ENCODE measurements around the gene PTPRT. TPM values are rescaled to one million over a fixed set of nuclear protein-coding genes. Genes with fewer than 3 reads are reported as not detected.

PTPRT gene
- total RNA-seq, 1 experiment from 2014 or later: 0.93 TPM

DNA sequence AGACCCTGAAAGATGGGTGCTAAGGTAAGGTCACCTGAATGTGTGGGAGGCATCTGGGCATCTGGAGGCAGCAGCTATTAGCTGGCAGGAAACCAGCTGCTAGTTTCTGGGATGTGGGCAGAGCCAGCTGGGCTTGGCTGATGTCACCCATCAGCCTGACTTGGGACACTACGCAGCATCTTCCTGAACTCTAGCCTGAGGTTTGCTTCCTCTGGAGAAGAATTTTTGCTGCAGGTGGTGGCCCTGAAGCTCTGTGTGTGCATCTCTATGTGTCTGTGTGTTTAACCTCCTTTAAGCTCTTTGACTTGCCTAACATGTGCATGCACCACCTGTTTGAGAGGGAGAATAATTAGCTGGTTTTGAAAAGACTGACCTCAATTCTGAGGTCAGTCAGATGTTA is 1106.4 kb downstream of the PTPRT start:
- Histone ChIP-seq H3K27ac (no peak overlapping the region), H3K36me3 (no peaks in the 10 kb centered on the region), H3K9me3 (replicated peaks) (no peaks in the 10 kb centered on the region), H3K4me3 (no peak overlapping the region), H3K4me1 (peaks cover 20% of the 10 kb centered on the region), H3K27me3 (no peaks in the 10 kb centered on the region)
- DNase-seq: peak; percentile 44 to 66

DNA sequence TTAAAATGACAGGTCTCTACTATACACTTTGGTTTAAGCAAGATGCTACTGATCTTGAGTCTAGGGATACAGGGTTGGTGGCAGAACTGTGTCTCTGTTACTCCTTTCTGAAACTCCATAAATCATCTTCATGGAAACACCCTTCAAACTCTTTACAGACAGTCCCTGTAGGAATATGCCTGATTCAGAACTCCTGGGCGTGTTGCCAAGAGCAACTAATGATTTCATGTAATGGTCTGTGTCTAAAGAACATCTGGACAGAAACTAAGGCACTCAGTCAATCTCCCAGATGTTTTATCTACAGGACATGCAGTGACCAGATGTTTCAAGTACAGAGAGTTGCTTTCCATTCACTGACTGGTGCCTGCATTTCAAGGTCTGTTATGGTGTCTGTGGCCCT is 1107.1 kb downstream of the PTPRT start:
- DNase-seq: peak; percentile 70 to 80
- no peaks in the 10 kb centered on the region for H3K36me3 ChIP-seq
- H3K27ac ChIP-seq: no peak overlapping the region
- peaks cover 20% of the 10 kb centered on the region for H3K4me1 ChIP-seq
- H3K27me3 ChIP-seq: no peaks in the 10 kb centered on the region
- H3K9me3 ChIP-seq (replicated peaks): no peaks in the 10 kb centered on the region
- H3K4me3 ChIP-seq: no peak overlapping the region

DNA sequence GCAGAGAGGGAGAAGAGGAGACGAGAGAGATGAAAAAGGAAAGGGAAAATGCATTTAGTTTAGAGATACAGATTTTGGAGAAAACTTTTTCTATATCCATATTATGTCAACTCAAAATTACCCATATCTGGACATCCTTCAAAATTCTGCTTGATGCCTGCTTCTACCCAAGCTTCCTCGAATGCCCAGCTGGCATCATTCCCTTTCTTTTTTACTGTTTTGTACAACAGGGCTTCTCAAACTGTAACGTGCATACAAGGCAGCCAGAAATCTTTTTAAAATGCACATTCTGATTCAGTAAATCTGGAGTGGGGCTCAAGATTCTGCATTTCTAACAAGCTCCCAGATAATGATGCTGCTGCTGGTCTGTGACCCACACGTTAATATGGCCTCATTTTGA is 1108.8 kb downstream of the PTPRT start:
- Histone ChIP-seq H3K36me3 (no peaks in the 10 kb centered on the region), H3K27me3 (no peaks in the 10 kb centered on the region), H3K27ac (no peak overlapping the region), H3K4me1 (peaks cover 20% of the 10 kb centered on the region), H3K9me3 (replicated peaks) (no peaks in the 10 kb centered on the region), H3K4me3 (no peak overlapping the region)
- no peak for DNase-seq

DNA sequence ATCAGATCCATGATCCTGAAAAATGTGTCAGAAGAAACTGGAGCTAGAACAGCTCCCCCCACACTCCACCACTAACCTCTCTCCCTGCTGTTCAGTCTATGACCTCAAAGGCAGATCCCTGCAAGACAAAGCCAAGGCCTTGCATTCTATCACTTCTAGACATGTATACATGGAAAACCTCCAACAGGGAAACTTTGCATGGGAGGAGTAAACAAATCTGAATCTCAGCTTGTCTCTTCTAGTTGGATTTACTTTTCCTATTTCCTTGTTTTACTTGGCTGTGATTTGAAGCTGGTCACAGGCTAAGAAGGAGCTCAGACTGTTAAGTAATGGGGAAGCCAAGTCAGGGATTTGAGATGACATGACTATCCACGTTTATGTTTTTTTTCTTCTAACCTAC is 1114.8 kb downstream of the PTPRT start:
- H3K36me3 ChIP-seq: no peaks in the 10 kb centered on the region
- no peak overlapping the region for H3K4me3 ChIP-seq
- no peaks in the 10 kb centered on the region for H3K4me1 ChIP-seq
- no peak for DNase-seq
- no peaks in the 10 kb centered on the region for H3K9me3 ChIP-seq (replicated peaks)
- H3K27ac ChIP-seq: no peak overlapping the region
- no peaks in the 10 kb centered on the region for H3K27me3 ChIP-seq

DNA sequence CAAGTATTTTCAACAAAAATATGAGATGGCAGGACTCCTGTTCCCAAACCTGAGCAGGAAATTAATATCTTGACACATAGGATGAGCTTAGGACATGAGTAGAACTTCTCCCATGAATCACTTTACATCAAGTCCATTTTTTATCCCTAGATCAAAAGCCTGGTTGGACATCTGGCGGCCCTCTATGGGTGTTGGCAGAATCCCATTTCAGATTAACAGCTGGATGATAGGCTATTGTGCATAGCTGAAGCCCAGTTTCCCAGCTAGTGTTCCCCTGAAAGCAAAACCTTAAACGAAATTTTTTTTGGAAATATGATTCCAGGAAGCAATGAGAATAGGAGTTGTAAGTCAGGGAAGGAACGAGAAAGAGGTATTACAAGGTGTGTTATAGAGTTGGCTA is 1122.1 kb downstream of the PTPRT start:
- Histone ChIP-seq H3K27me3 (no peaks in the 10 kb centered on the region), H3K4me1 (no peaks in the 10 kb centered on the region), H3K36me3 (no peaks in the 10 kb centered on the region), H3K4me3 (no peak overlapping the region), H3K27ac (no peak overlapping the region), H3K9me3 (replicated peaks) (no peaks in the 10 kb centered on the region)
- DNase-seq: no peak

DNA sequence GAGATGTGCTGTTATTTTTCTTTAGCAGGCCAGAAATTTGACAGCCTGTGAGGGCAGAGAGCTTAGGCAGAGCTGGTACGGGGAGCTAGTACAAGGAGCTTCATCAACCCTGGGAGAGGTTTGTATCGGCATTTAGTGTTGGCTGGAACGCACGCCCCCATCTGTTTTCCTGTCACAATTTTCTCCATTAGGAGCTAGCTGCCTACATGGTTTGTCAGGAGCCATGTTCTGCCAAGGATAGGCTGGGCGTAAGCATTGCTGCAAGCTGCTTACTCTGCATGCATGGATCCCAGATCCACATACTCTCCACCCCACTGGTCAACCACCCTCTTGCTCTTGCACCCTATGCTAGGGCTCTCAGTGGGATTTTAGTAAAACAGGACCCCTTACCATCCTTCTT is 1122.5 kb downstream of the PTPRT start:
- DNase-seq: no peak
- no peak overlapping the region for H3K27ac ChIP-seq
- H3K27me3 ChIP-seq: no peaks in the 10 kb centered on the region
- H3K9me3 ChIP-seq (replicated peaks): no peaks in the 10 kb centered on the region
- H3K4me3 ChIP-seq: no peak overlapping the region
- H3K36me3 ChIP-seq: no peaks in the 10 kb centered on the region
- no peaks in the 10 kb centered on the region for H3K4me1 ChIP-seq

DNA sequence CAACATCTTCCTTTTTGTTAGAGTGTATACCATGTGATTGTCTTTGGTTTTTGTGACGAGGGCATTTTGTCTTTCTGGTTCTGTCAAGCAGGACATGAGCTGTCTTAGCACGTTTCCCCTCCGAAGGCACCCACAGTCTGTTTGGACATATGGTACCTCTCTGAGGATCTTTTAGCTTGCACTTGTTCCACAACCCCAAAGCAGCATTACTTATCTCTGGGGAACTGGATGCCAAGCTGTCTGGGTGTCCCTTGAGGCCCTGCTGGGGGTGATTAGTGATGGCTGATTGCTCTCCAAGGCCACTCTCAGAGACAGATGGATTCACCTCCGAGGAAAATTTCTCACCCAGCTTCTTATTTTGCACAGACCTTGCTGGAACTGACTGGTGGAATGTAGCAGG is 1126.6 kb downstream of the PTPRT start:
- Histone ChIP-seq H3K27ac (no peak overlapping the region), H3K27me3 (no peaks in the 10 kb centered on the region), H3K4me3 (no peak overlapping the region), H3K4me1 (no peaks in the 10 kb centered on the region), H3K9me3 (replicated peaks) (no peaks in the 10 kb centered on the region), H3K36me3 (no peaks in the 10 kb centered on the region)
- no peak for DNase-seq

DNA sequence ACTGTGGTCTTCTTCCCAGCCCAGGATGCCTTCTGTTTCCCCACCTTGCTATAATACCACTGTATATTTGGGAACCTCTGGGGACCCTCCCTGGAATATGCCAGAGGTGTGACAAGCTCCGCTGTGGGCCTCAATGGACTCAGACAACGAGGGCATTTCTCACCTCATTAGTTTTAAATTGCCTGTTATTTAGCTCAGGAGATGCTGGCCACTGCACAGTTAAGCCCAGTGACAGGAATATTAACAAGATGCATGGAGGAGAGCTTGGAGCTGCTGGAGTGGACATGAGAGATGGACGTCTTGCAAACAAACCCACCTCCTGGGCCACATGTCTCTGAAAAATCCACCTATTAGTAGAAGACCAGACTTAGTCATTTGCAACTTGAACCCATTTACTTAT is 1136.4 kb downstream of the PTPRT start:
- Histone ChIP-seq H3K9me3 (replicated peaks) (no peaks in the 10 kb centered on the region), H3K4me1 (no peaks in the 10 kb centered on the region), H3K36me3 (no peaks in the 10 kb centered on the region), H3K4me3 (no peak overlapping the region), H3K27ac (no peak overlapping the region), H3K27me3 (no peaks in the 10 kb centered on the region)
- no peak for DNase-seq

DNA sequence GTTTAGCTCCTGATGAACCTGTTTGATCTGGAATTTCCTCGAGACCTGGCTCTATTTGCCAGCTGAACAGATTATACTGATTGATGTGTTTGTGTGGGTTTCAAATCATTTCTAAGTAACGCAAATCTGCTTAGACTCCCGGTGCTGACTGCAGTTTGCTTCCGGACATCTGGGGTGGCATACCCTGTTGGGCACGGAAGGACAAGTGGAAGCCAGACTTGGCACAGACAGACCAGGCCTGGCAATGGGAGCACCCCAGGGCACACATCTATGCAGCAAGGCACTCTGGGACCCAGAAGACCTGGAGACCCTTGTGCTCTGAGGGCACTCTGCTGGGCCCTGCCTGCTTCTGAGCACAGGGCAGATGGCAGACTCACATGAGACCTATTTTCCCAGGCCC is 1137.8 kb downstream of the PTPRT start:
- Histone ChIP-seq H3K4me1 (no peaks in the 10 kb centered on the region), H3K4me3 (no peak overlapping the region), H3K27ac (no peak overlapping the region), H3K27me3 (no peaks in the 10 kb centered on the region), H3K9me3 (replicated peaks) (no peaks in the 10 kb centered on the region), H3K36me3 (no peaks in the 10 kb centered on the region)
- DNase-seq: no peak

DNA sequence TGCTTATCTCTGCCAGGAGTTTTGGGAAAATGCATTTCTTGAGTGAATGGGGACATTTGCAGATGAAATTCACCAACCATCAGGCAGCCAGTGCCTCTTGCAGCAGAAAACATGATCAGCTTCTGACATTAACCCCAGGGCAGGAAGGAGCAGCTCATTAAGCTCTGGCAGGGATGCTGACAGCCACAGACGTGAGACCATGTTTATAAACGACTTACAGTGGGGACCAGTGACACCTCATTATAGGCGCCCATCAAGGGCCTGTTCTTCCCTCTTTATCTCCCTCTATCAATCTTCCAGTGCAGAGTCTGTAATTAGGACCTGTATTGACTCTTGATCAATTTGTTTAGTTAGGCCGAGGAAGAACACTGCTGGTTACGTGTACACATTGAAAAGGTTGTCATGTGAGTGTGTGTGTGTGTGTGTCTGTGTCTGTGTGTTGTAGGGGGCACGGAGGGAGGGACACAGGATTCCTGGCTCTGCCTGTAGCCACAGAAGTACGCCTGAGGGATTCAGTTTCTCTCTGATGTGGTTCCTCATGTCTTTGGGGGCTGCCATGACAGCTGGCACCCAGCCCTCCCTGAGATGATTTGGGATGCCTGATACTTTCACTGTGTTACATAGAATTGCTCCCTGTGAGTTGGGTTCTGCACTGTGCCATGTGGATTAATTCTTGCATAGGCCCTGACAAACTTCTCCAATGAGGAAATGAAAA is 1143.2 kb downstream of the PTPRT start:
- peak; percentile 56 to 71 for DNase-seq
- H3K4me3 ChIP-seq: no peak overlapping the region
- no peaks in the 10 kb centered on the region for H3K36me3 ChIP-seq
- H3K9me3 ChIP-seq (replicated peaks): no peaks in the 10 kb centered on the region
- no peaks in the 10 kb centered on the region for H3K27me3 ChIP-seq
- H3K4me1 ChIP-seq: no peaks in the 10 kb centered on the region
- H3K27ac ChIP-seq: no peak overlapping the region

DNA sequence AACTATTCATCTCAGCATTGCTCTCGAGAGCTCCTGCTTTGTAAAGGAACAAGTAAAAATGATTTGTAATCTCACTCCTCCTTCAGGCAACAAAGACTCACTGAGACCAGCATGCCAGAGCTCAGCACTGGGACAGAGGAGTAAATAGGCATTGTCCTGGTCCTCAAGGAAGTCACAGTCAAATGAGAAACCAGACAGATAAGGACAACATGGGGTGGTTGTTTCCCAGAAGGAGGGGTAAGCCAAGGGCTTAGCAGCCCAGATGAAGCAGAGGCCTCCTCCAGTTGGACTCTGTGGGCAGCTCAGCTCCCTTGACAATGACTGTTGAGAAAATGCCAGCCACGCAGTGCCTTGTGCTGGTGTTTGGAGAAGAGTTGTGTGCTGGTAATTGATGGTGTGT is 1145.8 kb downstream of the PTPRT start:
- DNase-seq: no peak
- H3K4me3 ChIP-seq: no peak overlapping the region
- peaks cover 7% of the 10 kb centered on the region for H3K4me1 ChIP-seq
- H3K27ac ChIP-seq: no peak overlapping the region
- no peaks in the 10 kb centered on the region for H3K36me3 ChIP-seq
- no peaks in the 10 kb centered on the region for H3K9me3 ChIP-seq (replicated peaks)
- no peaks in the 10 kb centered on the region for H3K27me3 ChIP-seq

DNA sequence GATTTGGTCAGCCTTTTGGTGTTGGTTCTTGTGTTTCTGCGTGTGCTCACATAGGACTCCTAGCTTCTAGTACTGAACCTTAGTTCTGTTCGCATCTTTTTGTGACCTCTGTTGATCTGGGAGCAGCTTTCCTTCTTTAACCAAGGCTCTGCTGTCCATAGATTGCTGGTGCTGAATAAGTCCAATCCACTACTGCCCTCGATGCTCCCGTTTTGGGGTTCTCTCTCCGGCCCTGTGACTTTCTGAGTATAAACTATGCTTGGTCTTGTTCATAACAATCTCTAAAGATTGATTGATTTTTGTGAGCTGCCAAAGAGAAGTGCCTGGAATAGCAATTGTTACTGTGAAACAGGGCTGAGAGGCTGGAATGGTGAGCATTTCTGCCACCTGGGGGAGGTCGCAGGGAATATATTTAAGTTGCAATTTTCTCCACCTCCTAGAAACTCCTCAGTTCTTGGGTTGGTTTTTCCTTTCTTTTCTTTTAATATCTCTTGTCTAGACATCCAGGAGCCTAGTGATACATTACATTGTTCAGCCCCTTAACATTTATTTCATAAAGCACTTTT is 1148.6 kb downstream of the PTPRT start:
- Histone ChIP-seq H3K9me3 (replicated peaks) (no peaks in the 10 kb centered on the region), H3K27ac (no peak overlapping the region), H3K27me3 (no peaks in the 10 kb centered on the region), H3K4me1 (peaks cover 7% of the 10 kb centered on the region), H3K4me3 (no peak overlapping the region), H3K36me3 (no peaks in the 10 kb centered on the region)
- peak; percentile 32 to 63 for DNase-seq

DNA sequence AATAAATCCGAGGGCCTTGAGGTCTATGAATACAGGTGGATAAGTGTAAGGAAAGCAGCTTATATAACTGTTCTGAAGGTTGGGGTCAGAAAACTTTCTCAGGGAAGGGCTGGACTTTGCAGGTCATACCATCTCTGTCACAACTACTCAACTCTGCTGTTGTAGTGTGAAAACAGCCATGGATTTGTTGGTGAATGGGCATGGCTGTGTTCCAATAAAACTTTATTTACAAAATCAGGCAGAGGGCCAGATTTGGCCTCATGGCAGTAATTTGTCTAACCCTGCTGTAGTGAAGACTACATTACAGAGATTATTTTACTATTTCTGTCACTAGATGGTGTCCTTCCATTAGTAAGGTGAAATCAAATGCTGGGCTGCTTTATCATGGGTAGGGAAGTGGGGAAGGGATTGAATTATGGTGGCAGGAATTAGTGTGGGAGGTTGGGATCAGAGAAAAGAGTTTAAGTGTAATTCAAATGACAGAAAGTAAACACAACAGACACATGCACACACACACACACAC is 1161.9 kb downstream of the PTPRT start:
- H3K4me3 ChIP-seq: no peak overlapping the region
- H3K9me3 ChIP-seq (replicated peaks): no peaks in the 10 kb centered on the region; the same call in 1 of the 2 replicates
- no peak overlapping the region for H3K27ac ChIP-seq
- peak in 1 of 2 experiments; percentile 29 for DNase-seq
- 0 out of 2 replicates have a peak, but pooled peaks cover 2% of the 10 kb centered on the region for H3K4me1 ChIP-seq
- H3K27me3 ChIP-seq: no peaks in the 10 kb centered on the region
- no peaks in the 10 kb centered on the region for H3K36me3 ChIP-seq

DNA sequence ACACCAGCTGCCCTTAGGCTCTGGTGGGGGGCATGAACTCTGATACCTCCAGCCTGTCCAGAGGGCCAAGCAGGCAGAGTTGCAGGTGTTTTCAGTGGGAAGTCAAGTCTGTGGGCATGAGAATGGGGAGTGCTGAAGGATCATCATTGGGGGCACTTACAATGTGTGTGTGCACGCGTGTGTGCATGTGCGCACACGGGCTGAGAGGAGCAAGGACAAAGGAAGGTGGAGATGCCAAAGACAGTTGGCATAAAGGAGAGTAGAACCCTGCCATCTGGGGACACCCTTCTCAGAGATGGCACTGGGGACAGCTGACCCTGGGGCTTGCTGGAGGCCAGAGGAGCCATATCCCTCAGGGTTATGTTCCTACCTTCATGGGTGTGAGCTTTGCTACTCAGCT is 1163.1 kb downstream of the PTPRT start:
- H3K9me3 ChIP-seq (replicated peaks): no peaks in the 10 kb centered on the region; the same call in 1 of the 2 replicates
- H3K4me1 ChIP-seq: 0 out of 2 replicates have a peak, but pooled peaks cover 2% of the 10 kb centered on the region
- no peak for DNase-seq
- H3K27me3 ChIP-seq: no peaks in the 10 kb centered on the region
- H3K36me3 ChIP-seq: no peaks in the 10 kb centered on the region
- no peak overlapping the region for H3K27ac ChIP-seq
- H3K4me3 ChIP-seq: no peak overlapping the region

DNA sequence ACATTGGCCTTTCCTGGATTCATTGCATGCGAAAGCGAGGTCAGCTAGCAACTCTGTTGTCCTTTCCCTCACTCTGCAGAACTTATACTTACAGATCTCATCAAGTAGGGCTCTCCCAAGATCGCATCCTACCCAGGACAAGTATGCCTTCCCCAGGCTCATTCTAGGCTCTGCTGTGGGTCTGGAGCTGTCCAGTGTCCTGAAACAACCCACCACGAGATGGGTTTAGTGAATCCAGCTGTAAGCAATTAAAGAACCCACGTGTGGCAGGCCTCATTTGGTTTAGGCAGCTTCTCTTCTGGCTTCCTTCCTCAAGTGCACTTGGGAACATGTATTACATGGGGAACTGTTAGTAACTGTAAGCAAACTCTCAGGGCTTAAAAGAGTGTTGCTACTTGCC is 1165.1 kb downstream of the PTPRT start:
- no peaks in the 10 kb centered on the region; the same call in 1 of the 2 replicates for H3K9me3 ChIP-seq (replicated peaks)
- DNase-seq: peak; percentile 75 to 88
- no peaks in the 10 kb centered on the region for H3K27me3 ChIP-seq
- H3K27ac ChIP-seq: no peak overlapping the region
- 0 out of 2 replicates have a peak, but pooled peaks cover 2% of the 10 kb centered on the region for H3K4me1 ChIP-seq
- no peak overlapping the region for H3K4me3 ChIP-seq
- H3K36me3 ChIP-seq: no peaks in the 10 kb centered on the region

All from SJCRH30 (cell line).